Thymus (tissue), 11 donors: ENCODE data around the gene UBE2G1. TPM values are rescaled to one million over a fixed set of nuclear protein-coding genes. Genes with fewer than 3 reads are reported as not detected.

Experiments used
- DNase-seq, 9 donors: peaks; one replicate each; pipeline ENCODE4 v3.0.0-alpha.2; 2013; ENCODE audit warnings: low spot score in 9 of 9, low read depth in 6 of 9, missing footprints in 1 of 9
- H3K27ac ChIP-seq, 2 donors: one replicate each; pipeline ENCODE4 v1.5.1; 2013; ENCODE audit warnings: control low read depth in 1 of 2, low read depth in 1 of 2, low read length in 1 of 2, mild to moderate bottlenecking in 1 of 2, moderate library complexity in 1 of 2
- H3K27me3 ChIP-seq, 2 donors: one replicate each; pipeline ENCODE4 v1.5.1; 2013; ENCODE audit warnings: low read length in 1 of 2; ENCODE audit not compliant: control insufficient read depth in 2 of 2, insufficient read depth in 1 of 2
- H3K36me3 ChIP-seq, 2 donors: one replicate each; pipeline ENCODE4 v1.5.1; 2013; ENCODE audit warnings: low read length in 1 of 2, mild to moderate bottlenecking in 1 of 2, moderate library complexity in 1 of 2; ENCODE audit not compliant: control insufficient read depth in 2 of 2, insufficient read depth in 2 of 2
- H3K4me1 ChIP-seq, 2 donors: one replicate each; pipeline ENCODE4 v1.5.1; 2013; ENCODE audit warnings: low read length in 2 of 2; ENCODE audit not compliant: control insufficient read depth in 2 of 2, insufficient read depth in 2 of 2
- H3K4me3 ChIP-seq, 2 donors: one replicate each; pipeline ENCODE4 v1.5.1; 2013; ENCODE audit warnings: low read length in 2 of 2, control low read depth in 1 of 2, mild to moderate bottlenecking in 1 of 2
- H3K9me3 ChIP-seq, 2 donors: one replicate each; pipeline ENCODE4 v1.5.1; 2013; ENCODE audit warnings: low read length in 1 of 2, mild to moderate bottlenecking in 1 of 2; ENCODE audit not compliant: control insufficient read depth in 2 of 2, insufficient read depth in 1 of 2
- WGBS: extraction: QIAGEN DNeasy Blood & Tissue Kit; methylation state at CpG from one replicate; pipeline ENCODE4 v1.1.7; 2013; 5-methylcytosine and 5-hydroxymethylcytosine counted together
- polyA plus RNA-seq: library from polyadenylated mRNA; stranded (reverse); fragments of 200-250 nt; gene quantifications from one replicate; pipeline ENCODE4 v1.2.3, GENCODE V29; 2013
- total RNA-seq: library from RNA; stranded (reverse); fragments of 120-200 nt; gene quantifications from one replicate; pipeline ENCODE4 v1.2.4, GENCODE V29; 2013
- donor health status: healthy.

UBE2G1 gene
- total and polyA plus RNA-seq, 2 donors: 19.5 to 31.8 TPM

GRCh38 chr17:4332296-4332970 is 34.0 kb downstream of the UBE2G1 start:
- DNase-seq: no peak
- 96% methylated on average over 6 of the region's 6 CpGs for WGBS
- Histone ChIP-seq H3K9me3 (no peaks in the 10 kb centered on the region), H3K27me3 (no peaks in the 10 kb centered on the region), H3K36me3 (peaks cover 3 to 8% of the 10 kb centered on the region in 2 donors), H3K27ac (no peak overlapping the region), H3K4me1 (peaks cover 6 to 10% of the 10 kb centered on the region in 2 donors), H3K4me3 (no peak overlapping the region)

GRCh38 chr17:4331614-4332013 is 34.9 kb downstream of the UBE2G1 start:
- DNase-seq: no peak
- Histone ChIP-seq H3K9me3 (no peaks in the 10 kb centered on the region), H3K4me1 (peaks cover 6 to 10% of the 10 kb centered on the region in 2 donors), H3K4me3 (no peak overlapping the region), H3K36me3 (peaks cover 3 to 8% of the 10 kb centered on the region in 2 donors), H3K27ac (no peak overlapping the region), H3K27me3 (no peaks in the 10 kb centered on the region)
- WGBS: 92% methylated on average over 7 of the region's 7 CpGs

GRCh38 chr17:4329838-4330237 is 36.6 kb downstream of the UBE2G1 start:
- Histone ChIP-seq H3K4me1 (peaks cover 4 to 10% of the 10 kb centered on the region in 2 donors), H3K27me3 (no peaks in the 10 kb centered on the region), H3K9me3 (no peaks in the 10 kb centered on the region), H3K27ac (no peak overlapping the region), H3K4me3 (no peak overlapping the region), H3K36me3 (peaks cover 3 to 8% of the 10 kb centered on the region in 2 donors)
- WGBS: 96% methylated on average over 7 of the region's 7 CpGs
- DNase-seq: no peak

GRCh38 chr17:4327606-4328005 is 38.9 kb downstream of the UBE2G1 start:
- no peak overlapping the region for H3K27ac ChIP-seq
- H3K27me3 ChIP-seq: no peaks in the 10 kb centered on the region
- H3K9me3 ChIP-seq: no peaks in the 10 kb centered on the region
- H3K4me3 ChIP-seq: no peak overlapping the region
- H3K36me3 ChIP-seq: peaks cover 3 to 8% of the 10 kb centered on the region in 2 donors
- DNase-seq: no peak
- 98% methylated on average over 5 of the region's 5 CpGs for WGBS
- peaks cover 0 to 3% of the 10 kb centered on the region in 2 donors for H3K4me1 ChIP-seq

- 94% methylated on average over 2 of the region's 2 CpGs for WGBS
- Histone ChIP-seq H3K9me3 (no peaks in the 10 kb centered on the region), H3K4me3 (no peak overlapping the region), H3K27me3 (no peaks in the 10 kb centered on the region), H3K36me3 (peaks cover 3 to 7% of the 10 kb centered on the region in 2 donors), H3K27ac (no peak overlapping the region), H3K4me1 (no peaks in the 10 kb centered on the region)
- DNase-seq: no peak
Measured at GRCh38 chr17:4326608-4327007, 39.9 kb downstream of the UBE2G1 start.

GRCh38 chr17:4326112-4326511 is 40.4 kb downstream of the UBE2G1 start:
- Histone ChIP-seq H3K4me3 (no peak overlapping the region), H3K27ac (no peak overlapping the region), H3K27me3 (no peaks in the 10 kb centered on the region), H3K4me1 (no peaks in the 10 kb centered on the region), H3K9me3 (no peaks in the 10 kb centered on the region), H3K36me3 (peaks cover 3 to 4% of the 10 kb centered on the region in 2 donors)
- DNase-seq: no peak

GRCh38 chr17:4324463-4324862 is 42.0 kb downstream of the UBE2G1 start:
- Histone ChIP-seq H3K9me3 (no peaks in the 10 kb centered on the region), H3K27me3 (no peaks in the 10 kb centered on the region), H3K4me3 (no peak overlapping the region), H3K36me3 (peaks cover 3 to 4% of the 10 kb centered on the region in 2 donors), H3K4me1 (peaks cover 0 to 1% of the 10 kb centered on the region in 2 donors), H3K27ac (no peak overlapping the region)
- 99% methylated on average over 7 of the region's 7 CpGs for WGBS
- no peak for DNase-seq

- Histone ChIP-seq H3K9me3 (no peaks in the 10 kb centered on the region), H3K4me3 (no peak overlapping the region), H3K36me3 (no peaks in the 10 kb centered on the region), H3K27me3 (no peaks in the 10 kb centered on the region), H3K27ac (no peak overlapping the region), H3K4me1 (peaks cover 3 to 8% of the 10 kb centered on the region in 2 donors)
- WGBS: 96% methylated on average over 4 of the region's 4 CpGs
- no peak for DNase-seq
Measured at GRCh38 chr17:4319221-4319620, 47.3 kb downstream of the UBE2G1 start.

GRCh38 chr17:4318596-4318995 is 47.9 kb downstream of the UBE2G1 start:
- DNase-seq: no peak
- Histone ChIP-seq H3K36me3 (no peaks in the 10 kb centered on the region), H3K27me3 (no peaks in the 10 kb centered on the region), H3K4me1 (peaks cover 3 to 8% of the 10 kb centered on the region in 2 donors), H3K4me3 (no peak overlapping the region), H3K9me3 (no peaks in the 10 kb centered on the region), H3K27ac (peak overlapping the region in 1 of 2 donors; percentile 19)
- WGBS: 89% methylated on average over 3 of the region's 3 CpGs
